ENCODE measurements around the gene OSBPL8. TPM values are rescaled to one million over a fixed set of nuclear protein-coding genes. Genes with fewer than 3 reads are reported as not detected.

The OSBPL8 gene
- total RNA-seq, 1 donor from 2014 or later: 62.2 TPM

- no peak for DNase-seq (ENCODE audit: low spot score)
These were observed 250.7 kb downstream of the OSBPL8 start for GRCh38 chr12:76308866-76309265.

DNA sequence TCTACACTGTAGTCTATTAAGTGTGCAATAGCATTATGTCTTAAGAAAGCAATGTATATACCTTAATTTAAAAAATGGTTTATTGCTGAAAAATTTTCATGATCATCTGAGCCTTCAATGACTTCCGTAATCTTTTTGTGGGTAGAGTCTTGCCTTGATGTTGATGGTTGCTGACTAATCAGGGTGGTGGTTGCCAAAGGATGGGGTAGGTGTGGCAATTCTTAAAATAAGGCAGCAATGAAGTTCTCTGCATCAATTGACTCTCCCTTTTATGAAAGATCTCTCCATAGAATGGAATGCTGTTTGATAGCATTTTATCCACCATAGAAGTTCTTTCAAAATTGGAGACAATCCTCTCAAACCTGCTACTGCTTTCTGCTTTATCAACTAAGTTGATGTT, 252.5 kb downstream of the OSBPL8 start:
- DNase-seq (ENCODE audit: low spot score): no peak

GRCh38 chr12:76303989-76304460, 255.5 kb downstream of the OSBPL8 start:
- DNase-seq (ENCODE audit: low spot score): no peak

DNA sequence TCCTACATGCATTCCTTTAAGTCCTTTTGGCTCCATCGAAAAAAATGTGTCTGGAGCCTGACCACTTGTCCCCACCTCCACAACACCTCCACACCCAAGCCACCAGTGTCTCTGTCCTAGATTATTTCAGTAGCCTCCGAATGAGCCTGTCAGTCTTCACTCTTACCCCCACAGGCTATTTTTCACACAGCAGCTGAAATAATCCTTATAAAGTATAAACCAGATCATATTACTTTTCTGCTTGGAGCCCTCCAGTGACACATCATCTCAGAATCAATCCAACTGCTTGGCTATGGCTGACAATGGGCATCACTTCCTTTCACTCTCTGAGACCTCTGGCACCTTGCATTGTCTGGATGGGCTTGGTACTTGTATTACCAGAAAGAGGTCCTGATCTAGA, 256.2 kb downstream of the OSBPL8 start:
- no peak for DNase-seq (ENCODE audit: low spot score)

Other genes with a start within 250 kb of the OSBPL8 start
- gene BBS10, start 211.4 kb downstream of the OSBPL8 start, total RNA-seq: 8.5 TPM
- gene ZDHHC17, start 204.3 kb upstream of the OSBPL8 start, total RNA-seq: 29.9 TPM

Measured in mucosa of gallbladder (tissue), 1 donor.